Daoy (cell line): ENCODE measurements around the gene PPP6R2. TPM values are rescaled to one million over a fixed set of nuclear protein-coding genes. Genes with fewer than 3 reads are reported as not detected.

Experiments used
- DNase-seq: peaks from one replicate; pipeline ENCODE4 v3.0.0-alpha.2; 2015; ENCODE audit warnings: low read depth
- total RNA-seq: library from RNA; depleted of rRNA; stranded (reverse); fragments of >200 nt; shearing (Covaris generic); gene quantifications from 2 replicates; pipeline ENCODE4 v1.2.3, GENCODE V29; 2014

Gene PPP6R2
- total RNA-seq, 1 experiment from 2014 or later: 39.1 TPM

- DNase-seq: no peak
These were observed 102.1 kb downstream of the PPP6R2 start for GRCh38 chr22:50445071-50445879.

- DNase-seq: no peak
These were observed 103.0 kb downstream of the PPP6R2 start for GRCh38 chr22:50445880-50446707.

GRCh38 chr22:50446708-50447575, 103.8 kb downstream of the PPP6R2 start:
- no peak for DNase-seq

GRCh38 chr22:50447576-50448551, 104.7 kb downstream of the PPP6R2 start:
- no peak for DNase-seq

- no peak for DNase-seq
These were observed 109.5 kb downstream of the PPP6R2 start for GRCh38 chr22:50452649-50453048.

GRCh38 chr22:50454556-50455075, 111.5 kb downstream of the PPP6R2 start:
- DNase-seq: no peak

- no peak for DNase-seq
These were observed 112.1 kb downstream of the PPP6R2 start for GRCh38 chr22:50455201-50455600.

- DNase-seq: no peak
These were observed 112.9 kb downstream of the PPP6R2 start for GRCh38 chr22:50456026-50456425.

- DNase-seq: no peak
These were observed 113.5 kb downstream of the PPP6R2 start for GRCh38 chr22:50456466-50457234.

GRCh38 chr22:50459016-50459415, 115.9 kb downstream of the PPP6R2 start:
- no peak for DNase-seq

- DNase-seq: no peak
These were observed 116.5 kb downstream of the PPP6R2 start for GRCh38 chr22:50459496-50460140.

- DNase-seq: no peak
These were observed 117.8 kb downstream of the PPP6R2 start for GRCh38 chr22:50460938-50461337.

- no peak for DNase-seq
These were observed 118.4 kb downstream of the PPP6R2 start for GRCh38 chr22:50461536-50461935.

- DNase-seq: no peak
These were observed 118.9 kb downstream of the PPP6R2 start for GRCh38 chr22:50461979-50462540.

- no peak for DNase-seq
These were observed 120.2 kb downstream of the PPP6R2 start for GRCh38 chr22:50463188-50463900.

GRCh38 chr22:50464451-50464850, 121.3 kb downstream of the PPP6R2 start:
- no peak for DNase-seq

- no peak for DNase-seq
These were observed 122.2 kb downstream of the PPP6R2 start for GRCh38 chr22:50465066-50465930.
